ENCODE measurements around the gene MRPS2.

The MRPS2 gene

GRCh38 chr9:135519179-135519971 is 18.9 kb downstream of the MRPS2 start:
- H3K27me3 ChIP-seq (ENCODE audit: insufficient read depth, low read length) = peaks cover 3% of the 10 kb centered on the region
- H3K9me3 ChIP-seq (ENCODE audit: low read length) = peaks cover 2% of the 10 kb centered on the region
- no peak overlapping the region for H3K4me3 ChIP-seq (ENCODE audit: low read length)
- no peaks in the 10 kb centered on the region for H3K4me1 ChIP-seq (ENCODE audit: insufficient read depth, low read length)
- no peak overlapping the region for H2AFZ ChIP-seq (ENCODE audit: low read depth, low read length)
- H3K36me3 ChIP-seq (ENCODE audit: insufficient read depth, low read length) = no peaks in the 10 kb centered on the region

DNA sequence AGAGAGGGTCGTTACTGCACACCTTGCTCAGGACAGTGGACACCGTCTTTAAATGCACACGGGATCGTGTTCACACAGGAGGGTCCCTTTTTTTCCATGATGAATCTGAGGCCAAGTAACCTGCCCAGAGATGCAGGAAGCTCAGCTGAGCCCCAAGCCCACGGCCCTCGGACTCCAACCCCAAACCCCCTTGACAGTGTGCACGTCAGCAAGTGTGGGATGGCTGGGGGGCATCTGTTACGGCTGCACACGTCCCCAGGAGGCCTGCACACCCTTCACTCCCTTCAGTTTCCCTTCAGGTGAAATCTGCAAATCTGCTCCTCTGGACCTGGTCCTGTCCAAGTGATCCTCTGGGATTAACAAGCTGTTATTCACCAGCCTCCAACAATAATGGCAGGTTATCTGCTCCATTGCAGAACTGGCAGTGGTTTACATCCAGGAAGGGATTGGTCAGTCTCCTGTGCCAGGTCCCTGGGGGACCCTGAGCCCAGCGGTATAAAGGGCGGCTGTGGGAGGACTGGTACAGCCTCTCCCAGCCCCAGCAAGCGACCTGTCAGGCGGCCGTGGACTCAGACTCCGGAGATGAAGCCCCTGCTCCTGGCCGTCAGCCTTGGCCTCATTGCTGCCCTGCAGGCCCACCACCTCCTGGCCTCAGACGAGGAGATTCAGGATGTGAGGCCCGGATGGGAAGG is 20.6 kb downstream of the MRPS2 start, which contains the start of gene LCN1:
LCN1 (plus strand) TSS at position 525 of the 692 bp plus-strand sequence; CDS start at position 583, 58 bp downstream.
- peaks cover 3% of the 10 kb centered on the region for H3K27me3 ChIP-seq (ENCODE audit: insufficient read depth, low read length)
- no peaks in the 10 kb centered on the region for H3K4me1 ChIP-seq (ENCODE audit: insufficient read depth, low read length)
- H3K4me3 ChIP-seq (ENCODE audit: low read length) = no peak within 1 kb of the TSS
- peaks cover 2% of the 10 kb centered on the region for H3K9me3 ChIP-seq (ENCODE audit: low read length)
- no peaks in the 10 kb centered on the region for H3K36me3 ChIP-seq (ENCODE audit: insufficient read depth, low read length)
- no peak within 1 kb of the TSS for H2AFZ ChIP-seq (ENCODE audit: low read depth, low read length)

- H3K4me1 ChIP-seq (ENCODE audit: insufficient read depth, low read length) = no peaks in the 10 kb centered on the region
- H3K9me3 ChIP-seq (ENCODE audit: low read length) = peaks cover 2% of the 10 kb centered on the region
- H3K4me3 ChIP-seq (ENCODE audit: low read length) = no peak overlapping the region
- H2AFZ ChIP-seq (ENCODE audit: low read depth, low read length) = no peak overlapping the region
- H3K27me3 ChIP-seq (ENCODE audit: insufficient read depth, low read length) = peaks cover 3% of the 10 kb centered on the region
- no peaks in the 10 kb centered on the region for H3K36me3 ChIP-seq (ENCODE audit: insufficient read depth, low read length)
These were observed 21.2 kb downstream of the MRPS2 start for GRCh38 chr9:135521608-135522095.

DNA sequence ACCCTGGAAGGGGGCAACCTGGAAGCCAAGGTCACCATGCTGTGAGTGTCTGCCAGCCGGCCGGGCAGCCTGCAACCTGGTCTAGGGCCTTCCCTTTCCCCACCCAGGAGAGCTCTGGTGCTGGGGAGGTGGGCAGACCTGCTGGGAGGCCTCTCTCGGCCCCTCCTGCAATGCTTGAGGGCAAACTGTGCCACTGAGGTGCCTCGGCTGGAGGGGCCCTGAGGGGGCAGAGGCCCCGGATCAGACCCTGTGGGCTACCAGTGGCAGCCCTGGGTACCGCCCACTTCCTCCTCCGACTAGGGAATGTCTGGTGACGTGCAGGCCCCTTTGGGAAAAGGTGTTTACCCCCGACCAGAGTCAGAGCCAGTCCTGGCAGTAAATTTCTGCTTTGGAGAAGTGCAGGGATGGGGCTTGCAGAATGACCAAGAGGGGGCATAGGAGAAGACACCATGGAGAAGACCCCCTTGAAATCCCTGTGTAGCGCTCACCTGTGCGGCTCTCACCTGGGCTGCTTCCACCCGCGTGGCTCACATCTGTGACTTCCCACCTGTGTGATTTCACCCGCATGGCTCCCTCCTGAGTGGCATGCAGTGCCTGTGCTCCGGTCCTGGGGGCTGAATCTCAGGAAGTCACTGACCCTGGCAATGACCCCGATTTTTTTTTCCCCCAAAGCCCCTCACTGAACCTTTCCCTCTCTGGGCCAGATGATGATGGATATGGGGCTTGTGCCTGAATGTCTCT is 21.8 kb downstream of the MRPS2 start:
- Histone ChIP-seq H3K36me3 (ENCODE audit: insufficient read depth, low read length) (no peaks in the 10 kb centered on the region), H3K9me3 (ENCODE audit: low read length) (peaks cover 2% of the 10 kb centered on the region), H3K27me3 (ENCODE audit: insufficient read depth, low read length) (peaks cover 3% of the 10 kb centered on the region), H3K4me1 (ENCODE audit: insufficient read depth, low read length) (no peaks in the 10 kb centered on the region), H2AFZ (ENCODE audit: low read depth, low read length) (no peak overlapping the region), H3K4me3 (ENCODE audit: low read length) (no peak overlapping the region)

DNA sequence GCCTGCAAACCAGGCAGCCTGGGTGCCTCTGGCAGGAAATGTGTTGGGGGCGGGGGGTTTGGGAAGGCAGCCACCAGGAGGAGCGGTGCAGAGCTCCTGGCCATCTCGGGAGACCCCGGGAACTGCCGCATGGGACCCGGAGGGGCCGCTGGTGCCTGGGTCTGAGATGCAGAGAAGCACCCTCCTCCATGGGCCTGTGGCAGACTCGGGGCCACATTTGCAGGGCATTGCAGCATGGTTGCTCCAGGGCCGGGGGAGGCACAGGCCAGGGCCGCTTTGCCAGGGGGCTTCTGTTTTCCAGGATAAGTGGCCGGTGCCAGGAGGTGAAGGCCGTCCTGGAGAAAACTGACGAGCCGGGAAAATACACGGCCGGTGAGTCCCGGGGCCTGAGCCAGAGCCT is 22.4 kb downstream of the MRPS2 start:
- Histone ChIP-seq H3K36me3 (ENCODE audit: insufficient read depth, low read length) (no peaks in the 10 kb centered on the region), H3K27me3 (ENCODE audit: insufficient read depth, low read length) (peaks cover 3% of the 10 kb centered on the region), H2AFZ (ENCODE audit: low read depth, low read length) (no peak overlapping the region), H3K4me1 (ENCODE audit: insufficient read depth, low read length) (no peaks in the 10 kb centered on the region), H3K9me3 (ENCODE audit: low read length) (peaks cover 2% of the 10 kb centered on the region), H3K4me3 (ENCODE audit: low read length) (no peak overlapping the region)

- Histone ChIP-seq H3K36me3 (ENCODE audit: insufficient read depth, low read length) (no peaks in the 10 kb centered on the region), H3K4me3 (ENCODE audit: low read length) (no peak overlapping the region), H2AFZ (ENCODE audit: low read depth, low read length) (no peak overlapping the region), H3K4me1 (ENCODE audit: insufficient read depth, low read length) (no peaks in the 10 kb centered on the region), H3K27me3 (ENCODE audit: insufficient read depth, low read length) (peaks cover 3% of the 10 kb centered on the region), H3K9me3 (ENCODE audit: low read length) (peaks cover 2% of the 10 kb centered on the region)
These were observed 23.1 kb downstream of the MRPS2 start for GRCh38 chr9:135523521-135524129.

GRCh38 chr9:135524130-135524861 is 23.8 kb downstream of the MRPS2 start:
- Histone ChIP-seq H3K9me3 (ENCODE audit: low read length) (peaks cover 2% of the 10 kb centered on the region), H3K4me1 (ENCODE audit: insufficient read depth, low read length) (no peaks in the 10 kb centered on the region), H3K36me3 (ENCODE audit: insufficient read depth, low read length) (no peaks in the 10 kb centered on the region), H3K27me3 (ENCODE audit: insufficient read depth, low read length) (peaks cover 3% of the 10 kb centered on the region), H3K4me3 (ENCODE audit: low read length) (no peak overlapping the region), H2AFZ (ENCODE audit: low read depth, low read length) (no peak overlapping the region)

DNA sequence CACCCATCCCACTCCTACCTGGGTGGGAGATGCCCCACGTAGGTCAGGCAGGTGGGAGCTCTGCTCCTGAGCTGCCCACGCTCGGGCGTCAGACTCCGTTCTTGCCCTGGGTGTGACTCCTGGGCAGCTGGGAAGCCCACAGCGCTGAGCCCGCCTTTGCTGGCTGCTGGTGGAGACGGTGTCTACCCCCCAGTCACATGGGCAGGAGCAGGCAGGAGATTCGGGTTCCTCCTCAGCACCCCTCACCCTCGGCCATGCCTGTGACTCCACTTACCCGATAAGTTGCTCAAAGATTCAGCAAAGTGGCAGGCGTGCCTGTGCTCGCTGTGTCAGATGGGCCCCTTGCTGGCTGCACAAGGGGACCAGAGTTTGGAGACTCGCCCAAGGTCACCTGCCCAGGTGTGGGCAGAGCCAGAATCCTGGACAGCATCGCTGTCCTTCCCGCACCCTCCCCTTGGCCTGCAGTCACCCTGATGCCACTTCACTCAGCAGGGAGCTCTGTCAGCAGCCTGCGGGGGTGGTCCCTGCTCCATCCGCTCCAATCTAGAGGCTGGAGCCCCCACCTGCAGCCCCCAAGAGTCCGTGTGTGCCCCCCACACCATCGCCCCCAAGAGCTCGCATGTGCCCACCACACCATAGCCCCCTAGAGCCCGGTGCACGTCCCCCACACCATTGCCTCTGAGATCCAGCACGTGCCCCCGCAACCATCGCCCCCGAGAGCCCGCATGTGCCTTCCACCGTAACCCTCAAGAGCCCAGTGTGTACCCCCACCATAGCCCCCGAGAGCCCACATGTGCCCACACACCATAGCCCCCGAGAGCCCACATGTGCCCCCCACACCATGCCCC is 25.0 kb downstream of the MRPS2 start:
- peaks cover 3% of the 10 kb centered on the region for H3K27me3 ChIP-seq (ENCODE audit: insufficient read depth, low read length)
- H3K9me3 ChIP-seq (ENCODE audit: low read length) = no peaks in the 10 kb centered on the region
- H2AFZ ChIP-seq (ENCODE audit: low read depth, low read length) = no peak overlapping the region
- H3K4me3 ChIP-seq (ENCODE audit: low read length) = no peak overlapping the region
- H3K36me3 ChIP-seq (ENCODE audit: insufficient read depth, low read length) = no peaks in the 10 kb centered on the region
- no peaks in the 10 kb centered on the region for H3K4me1 ChIP-seq (ENCODE audit: insufficient read depth, low read length)

DNA sequence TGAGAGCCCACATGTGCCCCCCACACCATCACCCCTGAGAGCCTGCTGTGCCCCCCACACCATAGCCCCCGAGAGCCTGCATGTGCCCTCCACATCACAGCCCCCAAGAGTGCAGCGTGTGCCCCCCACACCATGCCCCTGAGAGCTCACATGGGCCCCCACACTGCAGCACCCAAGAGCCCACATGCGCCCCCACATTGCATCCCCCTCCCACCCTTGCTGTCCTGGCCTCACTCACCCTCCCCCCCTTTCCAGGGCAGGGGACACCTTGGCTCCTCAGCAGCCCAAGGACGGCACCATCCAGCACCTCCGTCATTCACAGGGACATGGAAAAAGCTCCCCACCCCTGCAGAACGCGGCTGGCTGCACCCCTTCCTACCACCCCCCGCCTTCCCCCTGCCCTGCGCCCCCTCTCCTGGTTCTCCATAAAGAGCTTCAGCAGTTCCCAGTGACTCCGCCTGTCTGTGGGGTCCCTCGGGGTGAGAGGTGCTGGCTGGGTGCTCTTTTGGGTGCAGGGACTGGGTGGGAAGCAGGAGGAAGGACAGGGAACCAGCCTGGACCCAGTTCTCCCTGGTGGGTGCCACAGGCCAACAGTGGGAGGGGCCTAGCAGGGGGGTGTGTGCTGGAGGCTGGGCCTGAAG is 25.7 kb downstream of the MRPS2 start:
- Histone ChIP-seq H3K9me3 (ENCODE audit: low read length) (no peaks in the 10 kb centered on the region), H3K4me3 (ENCODE audit: low read length) (no peak overlapping the region), H3K36me3 (ENCODE audit: insufficient read depth, low read length) (no peaks in the 10 kb centered on the region), H3K27me3 (ENCODE audit: insufficient read depth, low read length) (peaks cover under 1% of the 10 kb centered on the region), H2AFZ (ENCODE audit: low read depth, low read length) (no peak overlapping the region), H3K4me1 (ENCODE audit: insufficient read depth, low read length) (no peaks in the 10 kb centered on the region)

- no peaks in the 10 kb centered on the region for H3K36me3 ChIP-seq (ENCODE audit: insufficient read depth, low read length)
- H3K9me3 ChIP-seq (ENCODE audit: low read length) = no peaks in the 10 kb centered on the region
- no peak overlapping the region for H3K4me3 ChIP-seq (ENCODE audit: low read length)
- H3K4me1 ChIP-seq (ENCODE audit: insufficient read depth, low read length) = no peaks in the 10 kb centered on the region
- H2AFZ ChIP-seq (ENCODE audit: low read depth, low read length) = no peak overlapping the region
- no peaks in the 10 kb centered on the region for H3K27me3 ChIP-seq (ENCODE audit: insufficient read depth, low read length)
These were observed 26.5 kb downstream of the MRPS2 start for GRCh38 chr9:135526730-135527571.

Data from neuron (in vitro differentiated cells).